Activated T-cell treated with anti-CD3 and anti-CD28 coated beads, Interleukin-2, amount 50 U/mL, for 72 hours (primary cell): ENCODE measurements around the gene ADCY5. TPM values are rescaled to one million over a fixed set of nuclear protein-coding genes. Genes with fewer than 3 reads are reported as not detected.
A peak's percentile ranks its signal among the peaks of the same experiment; 100 is the strongest.

ENCODE experiments used
- ATAC-seq, 2 donors: fragments of 150-1000 bp; cut with Tn5 transposase; replicated peaks in 1 of 2; 2 replicates each; pipeline ENCODE4 v1.10.0; 2021; ENCODE audit warnings: moderate library complexity in 2 of 2, mild to moderate bottlenecking in 1 of 2
- DNase-seq, 2 donors: peaks; one replicate each; pipeline ENCODE4 v3.0.0; 2021 to 2022; ENCODE audit warnings: mixed read lengths in 1 of 2
- H3K27ac Mint-ChIP-seq: one replicate; pipeline ENCODE4 v1.8.0; 2022; ENCODE audit warnings: mild to moderate bottlenecking, moderate library complexity, mixed read lengths
- H3K27me3 Mint-ChIP-seq: one replicate; pipeline ENCODE4 v1.8.0; 2022; ENCODE audit warnings: low read depth, mixed read lengths
- H3K36me3 Mint-ChIP-seq, 2 donors: one replicate each; pipeline ENCODE4 v1.8.0; 2022; ENCODE audit warnings: mixed read lengths in 2 of 2, mild to moderate bottlenecking in 1 of 2; ENCODE audit not compliant: insufficient read depth in 2 of 2
- H3K4me1 Mint-ChIP-seq: one replicate; pipeline ENCODE4 v1.8.0; 2022; ENCODE audit warnings: low read depth, mixed read lengths
- H3K4me3 Mint-ChIP-seq, 2 donors: one replicate each; pipeline ENCODE4 v1.8.0; 2022; ENCODE audit warnings: mild to moderate bottlenecking in 2 of 2, mixed read lengths in 2 of 2, moderate library complexity in 2 of 2
- H3K9me3 Mint-ChIP-seq, 2 donors: one replicate each; pipeline ENCODE4 v1.8.0; 2022; ENCODE audit warnings: mixed read lengths in 2 of 2
- total RNA-seq, 2 donors: library from RNA; stranded (reverse); gene quantifications; one replicate each; pipeline ENCODE4 v1.2.3, GENCODE V29; 2022

ADCY5 gene
- total RNA-seq, 2 donors from 2014 or later, result not detected

GRCh38 chr3:123449102-123449996 is 459 bp upstream of the ADCY5 start:
- peak overlapping the region; percentile 54 to 74 for H3K4me3 Mint-ChIP-seq
- H3K36me3 Mint-ChIP-seq, result peaks cover 1 to 2% of the 10 kb centered on the region in 2 donors
- H3K4me1 Mint-ChIP-seq, result no peaks in the 10 kb centered on the region
- no peaks in the 10 kb centered on the region for H3K9me3 Mint-ChIP-seq
- DNase-seq (peak; percentile 14 to 16), ATAC-seq (peak; percentile 34 to 49)
- H3K27me3 Mint-ChIP-seq, result peaks cover 58% of the 10 kb centered on the region
- no peak overlapping the region for H3K27ac Mint-ChIP-seq

DNA sequence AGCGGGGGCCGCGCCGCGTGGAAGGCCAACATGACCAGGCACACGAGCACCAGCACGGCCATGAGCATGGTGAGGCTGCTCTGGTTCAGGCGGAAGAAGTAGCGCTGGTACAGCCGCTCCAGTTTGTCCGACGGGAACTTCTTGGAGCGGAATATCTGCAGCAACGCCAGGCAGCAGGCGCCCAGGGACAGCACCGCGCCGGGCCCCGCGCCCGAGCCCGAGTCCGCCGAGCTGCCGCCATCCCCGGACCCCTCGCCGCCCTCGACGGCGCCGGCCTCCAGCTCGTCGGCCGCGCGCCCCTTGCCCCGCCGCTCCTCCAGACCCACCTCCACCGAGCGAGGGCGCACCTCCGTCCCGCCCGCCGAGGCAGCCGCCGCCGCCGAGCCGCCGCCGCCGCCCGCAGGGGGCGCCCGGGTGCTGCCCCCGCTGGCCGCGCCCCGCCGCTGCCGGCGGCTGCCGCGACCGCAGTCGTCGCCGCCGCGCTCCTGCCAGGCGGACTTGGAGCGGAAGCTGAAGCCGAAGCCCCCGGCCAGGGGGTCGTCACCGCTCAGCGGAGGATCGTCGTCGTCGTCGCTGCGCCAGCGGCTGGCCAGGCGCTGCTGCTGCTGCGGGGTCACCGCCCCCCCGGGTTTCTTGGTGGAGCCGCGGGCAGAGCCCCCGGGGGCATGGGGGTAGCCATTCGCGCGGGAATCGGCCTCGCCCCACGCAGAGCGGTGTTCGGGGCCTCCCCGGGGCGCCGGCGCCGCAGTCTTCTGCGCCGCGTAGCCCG is 957 bp downstream of the ADCY5 start:
- Mint-ChIP-seq H3K27ac (no peak overlapping the region), H3K27me3 (peaks cover 61% of the 10 kb centered on the region), H3K9me3 (no peaks in the 10 kb centered on the region), H3K4me1 (no peaks in the 10 kb centered on the region), H3K4me3 (peak overlapping the region; percentile 59), H3K36me3 (peaks cover 1 to 2% of the 10 kb centered on the region in 2 donors)
- DNase-seq, result peak; percentile 66 to 74
- peak; percentile 71 for ATAC-seq

- no peak for DNase-seq
- peaks cover 65% of the 10 kb centered on the region for H3K27me3 Mint-ChIP-seq
- no peak overlapping the region for H3K27ac Mint-ChIP-seq
- H3K36me3 Mint-ChIP-seq, result peaks cover 1 to 2% of the 10 kb centered on the region in 2 donors
- no peaks in the 10 kb centered on the region for H3K9me3 Mint-ChIP-seq
- H3K4me1 Mint-ChIP-seq, result no peaks in the 10 kb centered on the region
- H3K4me3 Mint-ChIP-seq, result peak overlapping the region; percentile 59
- no peak for ATAC-seq
Observed at GRCh38 chr3:123447416-123447748, 1.5 kb downstream of the ADCY5 start.

DNA sequence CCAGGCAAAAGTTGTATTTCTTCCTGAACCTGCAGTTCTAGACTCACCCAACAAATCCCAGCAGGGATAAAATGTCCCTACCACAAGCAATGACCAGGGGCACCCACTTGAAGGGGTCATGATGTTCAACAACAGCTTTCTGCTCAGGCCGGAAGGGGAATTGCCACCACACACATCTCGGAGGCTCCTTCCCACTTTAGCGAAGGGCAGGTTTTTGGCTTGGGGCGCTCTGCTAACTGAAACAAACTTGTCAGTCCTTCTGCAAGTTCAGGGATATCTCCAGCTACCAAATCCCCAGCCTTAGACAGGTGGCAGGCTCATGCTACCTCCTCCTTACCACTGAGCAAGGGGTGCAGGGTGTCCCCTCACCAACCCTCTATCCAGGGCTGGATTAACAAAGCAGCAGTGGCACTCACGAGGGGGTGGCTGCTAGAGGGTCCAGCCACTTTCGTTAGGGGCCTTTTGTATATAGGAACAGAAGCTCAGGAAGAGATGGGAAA is 2.2 kb downstream of the ADCY5 start:
- ATAC-seq, result no peak
- peaks cover 65% of the 10 kb centered on the region for H3K27me3 Mint-ChIP-seq
- no peaks in the 10 kb centered on the region for H3K9me3 Mint-ChIP-seq
- H3K4me1 Mint-ChIP-seq, result no peaks in the 10 kb centered on the region
- H3K27ac Mint-ChIP-seq, result no peak overlapping the region
- peak overlapping the region; percentile 59 for H3K4me3 Mint-ChIP-seq
- peaks cover 1 to 2% of the 10 kb centered on the region in 2 donors for H3K36me3 Mint-ChIP-seq
- no peak for DNase-seq

GRCh38 chr3:123446210-123446609 is 2.7 kb downstream of the ADCY5 start:
- ATAC-seq (no peak), DNase-seq (no peak)
- peaks cover 1 to 2% of the 10 kb centered on the region in 2 donors for H3K36me3 Mint-ChIP-seq
- H3K27me3 Mint-ChIP-seq, result peaks cover 61% of the 10 kb centered on the region
- no peaks in the 10 kb centered on the region for H3K9me3 Mint-ChIP-seq
- no peaks in the 10 kb centered on the region for H3K4me1 Mint-ChIP-seq
- H3K4me3 Mint-ChIP-seq, result no peak overlapping the region
- H3K27ac Mint-ChIP-seq, result no peak overlapping the region

- ATAC-seq (no peak), DNase-seq (no peak)
- Mint-ChIP-seq H3K4me1 (no peaks in the 10 kb centered on the region), H3K9me3 (no peaks in the 10 kb centered on the region), H3K27ac (no peak overlapping the region), H3K27me3 (peaks cover 61% of the 10 kb centered on the region), H3K36me3 (peaks cover 1 to 2% of the 10 kb centered on the region in 2 donors), H3K4me3 (no peak overlapping the region)
Observed at GRCh38 chr3:123445702-123446101, 3.2 kb downstream of the ADCY5 start.

- Mint-ChIP-seq H3K27me3 (peaks cover 59% of the 10 kb centered on the region), H3K36me3 (peaks cover 1 to 2% of the 10 kb centered on the region in 2 donors), H3K9me3 (no peaks in the 10 kb centered on the region), H3K4me3 (no peak overlapping the region), H3K27ac (no peak overlapping the region), H3K4me1 (no peaks in the 10 kb centered on the region)
- DNase-seq (no peak), ATAC-seq (no peak)
Observed at GRCh38 chr3:123444744-123445143, 4.1 kb downstream of the ADCY5 start.

DNA sequence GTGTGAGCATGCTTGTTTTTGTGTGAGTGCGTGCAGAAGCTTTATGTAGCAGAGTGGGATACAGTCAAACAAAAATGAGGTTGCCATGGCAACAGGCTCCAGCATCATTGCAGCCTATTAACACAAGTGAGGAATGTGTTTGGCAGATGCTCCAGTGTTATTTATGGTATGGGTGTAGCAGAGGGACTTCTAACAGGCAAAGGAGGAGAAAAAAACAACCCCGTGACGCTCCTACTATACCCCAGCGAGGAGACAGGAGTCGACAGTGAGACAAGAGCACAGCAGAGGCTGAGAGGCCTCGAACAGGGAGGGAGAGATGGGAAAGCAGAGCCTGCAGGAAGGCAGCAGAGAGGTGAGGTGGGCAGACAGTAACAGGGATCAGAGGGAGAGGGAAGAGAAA is 4.9 kb downstream of the ADCY5 start:
- peaks cover 1 to 2% of the 10 kb centered on the region in 2 donors for H3K36me3 Mint-ChIP-seq
- no peak overlapping the region for H3K4me3 Mint-ChIP-seq
- H3K27me3 Mint-ChIP-seq, result peaks cover 59% of the 10 kb centered on the region
- H3K27ac Mint-ChIP-seq, result no peak overlapping the region
- no peaks in the 10 kb centered on the region for H3K9me3 Mint-ChIP-seq
- ATAC-seq (no peak), DNase-seq (no peak)
- no peaks in the 10 kb centered on the region for H3K4me1 Mint-ChIP-seq

DNA sequence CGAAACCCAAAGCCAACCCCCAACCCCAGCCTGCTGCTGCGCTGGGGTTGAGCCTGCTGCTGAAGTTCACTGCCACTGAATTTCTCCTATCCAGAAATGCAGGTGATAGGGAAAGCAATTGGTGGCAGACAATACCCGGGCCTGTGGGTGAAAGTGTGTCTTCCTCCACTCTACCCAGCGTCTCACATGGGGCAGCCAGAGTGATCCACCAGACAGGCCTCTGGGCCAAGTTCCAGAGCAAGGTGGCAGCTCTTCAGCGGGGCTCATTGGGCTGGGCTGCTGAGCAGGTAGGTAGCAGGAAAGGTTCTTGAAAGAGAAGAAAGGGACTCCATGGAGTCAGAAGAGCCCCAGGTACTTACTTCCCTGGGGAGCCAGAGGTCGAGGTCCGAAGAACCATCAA is 6.0 kb downstream of the ADCY5 start:
- peaks cover 59% of the 10 kb centered on the region for H3K27me3 Mint-ChIP-seq
- no peaks in the 10 kb centered on the region for H3K4me1 Mint-ChIP-seq
- H3K27ac Mint-ChIP-seq, result no peak overlapping the region
- peaks cover 1 to 2% of the 10 kb centered on the region in 2 donors for H3K36me3 Mint-ChIP-seq
- ATAC-seq, result no peak
- DNase-seq, result no peak
- H3K9me3 Mint-ChIP-seq, result no peaks in the 10 kb centered on the region
- H3K4me3 Mint-ChIP-seq, result no peak overlapping the region

GRCh38 chr3:123442125-123442524 is 6.8 kb downstream of the ADCY5 start:
- no peak for ATAC-seq
- peaks cover 63% of the 10 kb centered on the region for H3K27me3 Mint-ChIP-seq
- H3K4me3 Mint-ChIP-seq, result no peak overlapping the region

DNA sequence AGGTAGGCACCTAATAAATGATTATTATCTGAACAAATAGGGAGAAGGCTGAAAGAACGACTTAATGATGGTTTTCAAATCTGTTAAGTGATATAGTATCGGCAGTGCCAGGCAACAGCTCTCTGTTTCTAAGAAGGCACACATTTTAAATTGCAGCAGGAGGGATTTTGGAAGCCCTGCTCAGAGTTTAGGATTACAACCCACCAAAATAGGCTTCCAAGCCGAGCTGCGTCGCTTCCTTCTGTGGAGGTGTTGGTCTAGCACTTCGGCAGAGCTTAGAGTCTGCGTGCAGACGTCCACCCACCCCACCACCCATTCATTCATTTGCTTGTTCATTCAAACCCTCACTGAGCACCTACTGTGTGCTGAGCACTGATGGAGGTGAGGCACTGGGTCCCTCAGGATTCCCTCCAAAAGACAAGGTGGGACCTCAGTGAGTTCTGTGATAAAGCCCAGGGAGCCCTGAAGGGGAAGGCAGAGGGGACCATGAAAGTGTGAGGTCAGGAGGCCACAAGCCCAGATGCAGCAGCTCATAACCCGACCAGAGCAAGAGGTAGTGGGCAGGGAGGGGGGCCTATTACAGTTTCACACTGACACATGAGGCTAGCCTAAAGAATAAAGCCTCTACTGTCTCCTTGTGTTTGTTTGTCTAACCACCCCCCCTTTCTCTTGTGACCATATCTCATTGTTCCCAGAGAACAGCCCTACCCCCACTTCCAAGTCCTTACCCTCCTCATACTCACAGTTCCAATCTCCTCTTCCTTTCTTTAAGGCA is 8.9 kb downstream of the ADCY5 start:
- no peaks in the 10 kb centered on the region for H3K36me3 Mint-ChIP-seq
- H3K27ac Mint-ChIP-seq, result no peak overlapping the region
- peaks cover 42% of the 10 kb centered on the region for H3K27me3 Mint-ChIP-seq
- DNase-seq (no peak), ATAC-seq (no peak)
- H3K4me1 Mint-ChIP-seq, result no peaks in the 10 kb centered on the region
- H3K9me3 Mint-ChIP-seq, result no peaks in the 10 kb centered on the region
- no peak overlapping the region for H3K4me3 Mint-ChIP-seq

More at GRCh38 chr3:123442125-123442524, 6.8 kb downstream of the ADCY5 start:
- no peak overlapping the region for H3K27ac Mint-ChIP-seq
- peaks cover 1 to 2% of the 10 kb centered on the region in 2 donors for H3K36me3 Mint-ChIP-seq
- H3K4me1 Mint-ChIP-seq, result no peaks in the 10 kb centered on the region
- H3K9me3 Mint-ChIP-seq, result no peaks in the 10 kb centered on the region
- DNase-seq, result no peak

GRCh38 chr3:123432832-123433523 is 15.9 kb downstream of the ADCY5 start:
- H3K27ac Mint-ChIP-seq, result no peak overlapping the region
- no peaks in the 10 kb centered on the region for H3K9me3 Mint-ChIP-seq
- H3K27me3 Mint-ChIP-seq, result peaks cover 15% of the 10 kb centered on the region
- no peaks in the 10 kb centered on the region for H3K36me3 Mint-ChIP-seq
- no peaks in the 10 kb centered on the region for H3K4me1 Mint-ChIP-seq
- no peak overlapping the region for H3K4me3 Mint-ChIP-seq
- DNase-seq, result no peak
- no peak for ATAC-seq
